HepG2 (cell line): ENCODE measurements around the gene SDC1. TPM values are rescaled to one million over a fixed set of nuclear protein-coding genes. Genes with fewer than 3 reads are reported as not detected.

Experiments used
- CAMTA2 ChIP-seq: sonication (generic); formaldehyde crosslinking; IDR thresholded peaks from 2 replicates; pipeline ENCODE4 v1.4.0; 2020; ENCODE audit warnings: mild to moderate bottlenecking, missing genetic modification reagents, borderline replicate concordance
- ELF3 ChIP-seq: IDR thresholded peaks from 2 replicates; pipeline ENCODE4 v1.6.1; 2016; ENCODE audit warnings: missing genetic modification reagents, missing compliant biosample characterization
- GATA4 ChIP-seq: sonication (generic); IDR thresholded peaks from 2 replicates; pipeline ENCODE4 v1.6.1; 2016; ENCODE audit warnings: antibody characterized with exemption, low read depth, borderline replicate concordance
- HDAC1 ChIP-seq: sonication (generic); formaldehyde crosslinking; IDR thresholded peaks from 2 replicates; pipeline ENCODE4 v1.5.1; 2020; ENCODE audit warnings: mild to moderate bottlenecking, missing genetic modification reagents
- HNF1B ChIP-seq: sonication (generic); formaldehyde crosslinking; IDR thresholded peaks from 2 replicates; pipeline ENCODE4 v1.5.1; 2020; ENCODE audit warnings: mild to moderate bottlenecking, moderate library complexity, missing genetic modification reagents
- MYC ChIP-seq: sonication (generic); formaldehyde crosslinking; IDR thresholded peaks from 2 replicates; pipeline ENCODE4 v1.9.0; 2021; ENCODE audit warnings: missing genetic modification reagents, borderline replicate concordance
- RBM39 ChIP-seq: fragments of 200-400 bp; formaldehyde crosslinking; IDR thresholded peaks from one replicate; pipeline ENCODE4 v1.6.1; 2018; ENCODE audit warnings: antibody characterized with exemption, mild to moderate bottlenecking, low read depth, low read length; ENCODE audit not compliant: poor library complexity, severe bottlenecking
- REST ChIP-seq, 2 experiments: IDR thresholded peaks; 2 replicates each; pipeline ENCODE4 v1.6.1; 2011 to 2012; ENCODE audit warnings: low read length in 2 of 2, borderline replicate concordance in 1 of 2, low read depth in 1 of 2, mild to moderate bottlenecking in 1 of 2, moderate library complexity in 1 of 2
- SATB2 ChIP-seq: sonication (generic); formaldehyde crosslinking; IDR thresholded peaks from 2 replicates; pipeline ENCODE4 v1.5.0; 2020; ENCODE audit warnings: missing genetic modification reagents
- SMAD1 ChIP-seq: sonication (generic); formaldehyde crosslinking; IDR thresholded peaks from 2 replicates; pipeline ENCODE4 v1.4.0; 2020; ENCODE audit warnings: missing genetic modification reagents, low read depth, mild to moderate bottlenecking, borderline replicate concordance
- ZBTB7B ChIP-seq: sonication (generic); formaldehyde crosslinking; IDR thresholded peaks from 2 replicates; pipeline ENCODE4 v1.4.0; 2020; ENCODE audit warnings: missing genetic modification reagents
- ZFY ChIP-seq: sonication (generic); formaldehyde crosslinking; IDR thresholded peaks from 2 replicates; pipeline ENCODE4 v1.4.0; 2020; ENCODE audit warnings: missing genetic modification reagents
- ZMYM4 ChIP-seq: sonication (generic); formaldehyde crosslinking; IDR thresholded peaks from 2 replicates; pipeline ENCODE4 v1.8.1; 2023; ENCODE audit warnings: mild to moderate bottlenecking, missing genetic modification reagents
- ZNF224 ChIP-seq: sonication (generic); formaldehyde crosslinking; IDR thresholded peaks from 2 replicates; pipeline ENCODE4 v1.5.0; 2020; ENCODE audit warnings: mild to moderate bottlenecking, missing genetic modification reagents
- ZNF232 ChIP-seq: sonication (generic); formaldehyde crosslinking; IDR thresholded peaks from 2 replicates; pipeline ENCODE4 v1.4.0; 2020; ENCODE audit warnings: missing genetic modification reagents, borderline replicate concordance
- ZNF282 ChIP-seq: fragments of 450-650 bp; IDR thresholded peaks from 2 replicates; pipeline ENCODE4 v1.6.1; 2018; ENCODE audit not compliant: partially characterized antibody
- ZNF296 ChIP-seq: sonication (generic); formaldehyde crosslinking; conservative IDR thresholded peaks from 2 replicates; pipeline ENCODE4 v1.5.0; 2020; ENCODE audit warnings: mild to moderate bottlenecking, missing genetic modification reagents
- ZNF350 ChIP-seq: sonication (generic); formaldehyde crosslinking; IDR thresholded peaks from 2 replicates; pipeline ENCODE4 v1.4.0; 2020; ENCODE audit warnings: mild to moderate bottlenecking, low read depth, missing genetic modification reagents, borderline replicate concordance
- ZNF468 ChIP-seq: sonication (generic); formaldehyde crosslinking; IDR thresholded peaks from 2 replicates; pipeline ENCODE4 v1.8.0; 2022; ENCODE audit warnings: mild to moderate bottlenecking, moderate library complexity, missing genetic modification reagents
- ZNF709 ChIP-seq: sonication (generic); formaldehyde crosslinking; IDR thresholded peaks from 2 replicates; pipeline ENCODE4 v1.5.0; 2020; ENCODE audit warnings: mild to moderate bottlenecking, missing genetic modification reagents
- ZSCAN21 ChIP-seq: sonication (generic); formaldehyde crosslinking; IDR thresholded peaks from 2 replicates; pipeline ENCODE4 v1.8.0; 2022; ENCODE audit warnings: mild to moderate bottlenecking, missing genetic modification reagents, moderate library complexity, borderline replicate concordance
- polyA plus RNA-seq, 8 experiments: library from polyadenylated mRNA; depleted of rRNA in 3 of 8; stranded (reverse) in 7 of 8; unstranded in 1 of 8; fragments of >200 nt; fragmentation: Illumina TruSeq in 4 of 8; extraction: Trizol in 4 of 8; gene quantifications; 2 replicates each; pipeline versions ENCODE4 v1.2.1 to v1.2.3, GENCODE V29; 2011 to 2016; ENCODE audit warnings: low read depth in 4 of 8, missing spikeins in 1 of 8, mixed read lengths in 1 of 8; ENCODE audit not compliant: insufficient read depth in 1 of 8
- total RNA-seq, 5 experiments: library from RNA; depleted of rRNA; stranded (reverse); fragments of >200 nt; fragmentation: Illumina TruSeq; extraction: Trizol; gene quantifications; 2 replicates each; pipeline ENCODE4 v1.2.3, GENCODE V29; 2016; ENCODE audit warnings: low read depth in 1 of 5
- TF ChIP-seq, protein P1 (sequence below): IDR thresholded peaks from 2 replicates; pipeline ENCODE4 v1.6.1; 2012; ENCODE audit warnings: inconsistent platforms
- TF ChIP-seq, protein P2 (sequence below): sonication (generic); formaldehyde crosslinking; IDR thresholded peaks from 2 replicates; pipeline ENCODE4 v1.4.0; 2020; ENCODE audit warnings: missing genetic modification reagents, borderline replicate concordance

Gene SDC1
- total and polyA plus RNA-seq, 2 of the 13 experiments (the other 11 are each of a cell fraction or from before 2014, with no cell fraction given): 108 to 119 TPM

DNA sequence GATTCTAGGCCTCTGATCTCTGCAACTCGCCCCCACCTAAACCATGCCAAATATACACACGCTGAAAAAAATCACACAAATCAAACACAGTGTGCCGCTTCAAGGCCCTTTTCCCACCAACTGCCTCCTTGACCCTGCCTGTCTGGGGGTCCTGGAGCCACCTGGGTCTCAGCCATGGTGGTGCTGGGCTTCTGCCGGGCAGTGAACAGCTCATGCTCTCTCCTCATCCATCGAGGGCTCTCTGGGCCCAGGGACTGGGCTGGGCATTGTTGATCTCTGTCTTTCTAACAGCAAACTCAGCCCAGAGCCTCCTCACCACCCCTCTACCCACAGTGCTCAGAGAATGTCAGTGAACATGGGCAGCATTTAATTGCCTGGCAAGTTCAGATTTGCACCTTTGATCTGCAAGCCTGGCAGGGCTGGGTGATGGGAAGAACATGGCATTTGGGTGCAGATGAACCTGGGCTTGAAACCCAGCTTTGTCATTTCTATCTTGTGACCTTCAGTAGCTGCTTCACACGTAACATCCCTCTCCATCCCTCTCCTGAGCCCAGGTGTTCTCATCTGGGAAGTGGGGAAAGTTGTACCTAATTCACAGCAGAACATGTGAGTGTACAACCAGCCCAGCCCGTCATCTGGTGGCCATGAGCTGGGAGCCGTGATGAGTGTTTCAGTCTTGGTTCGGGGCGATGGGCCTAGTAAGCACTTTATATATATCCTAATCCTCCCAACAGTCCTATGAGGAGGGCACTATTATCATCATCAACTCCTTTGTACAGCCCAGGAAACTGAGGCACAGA, 46.1 kb downstream of the SDC1 start (continued):
- TF ChIP-seq ZNF296 (CRISPR knock-in tag) (no peak), ZNF709 (0 out of 2 replicates have a peak, but pooled peaks have one; percentile 8), ZNF282 (no peak), ZMYM4 (CRISPR knock-in tag) (no peak), ELF3 (CRISPR knock-in tag) (peak; percentile 12; the same call in 1 of the 2 replicates), ZNF350 (CRISPR knock-in tag) (no peak), HDAC1 (peak; percentile 25; the same call in 1 of the 2 replicates), ZNF232 (no peak), ZSCAN21 (CRISPR knock-in tag) (no peak), ZNF468 (CRISPR knock-in tag) (no peak), SATB2 (no peak), ZBTB7B (CRISPR knock-in tag) (no peak), REST (IDR thresholded peaks at IDR 0.05; ENCODE audit: borderline replicate concordance in 1 of 2, low read depth in 1 of 2, low read length in 2 of 2) (no peak), SMAD1 (CRISPR knock-in tag) (no peak), ZFY (CRISPR knock-in tag) (0 out of 2 replicates have a peak, but pooled peaks have one; percentile 17), CAMTA2 (CRISPR knock-in tag) (no peak), GATA4 (no peak), RBM39 (peak; percentile 5), HNF1B (no peak), MYC (CRISPR knock-in tag) (no peak), ZNF224 (CRISPR knock-in tag) (0 out of 2 replicates have a peak, but pooled peaks have one; percentile 2)
- TF ChIP-seq, protein P1, sequence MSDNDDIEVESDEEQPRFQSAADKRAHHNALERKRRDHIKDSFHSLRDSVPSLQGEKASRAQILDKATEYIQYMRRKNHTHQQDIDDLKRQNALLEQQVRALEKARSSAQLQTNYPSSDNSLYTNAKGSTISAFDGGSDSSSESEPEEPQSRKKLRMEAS: no peak
- TF ChIP-seq, protein P2, sequence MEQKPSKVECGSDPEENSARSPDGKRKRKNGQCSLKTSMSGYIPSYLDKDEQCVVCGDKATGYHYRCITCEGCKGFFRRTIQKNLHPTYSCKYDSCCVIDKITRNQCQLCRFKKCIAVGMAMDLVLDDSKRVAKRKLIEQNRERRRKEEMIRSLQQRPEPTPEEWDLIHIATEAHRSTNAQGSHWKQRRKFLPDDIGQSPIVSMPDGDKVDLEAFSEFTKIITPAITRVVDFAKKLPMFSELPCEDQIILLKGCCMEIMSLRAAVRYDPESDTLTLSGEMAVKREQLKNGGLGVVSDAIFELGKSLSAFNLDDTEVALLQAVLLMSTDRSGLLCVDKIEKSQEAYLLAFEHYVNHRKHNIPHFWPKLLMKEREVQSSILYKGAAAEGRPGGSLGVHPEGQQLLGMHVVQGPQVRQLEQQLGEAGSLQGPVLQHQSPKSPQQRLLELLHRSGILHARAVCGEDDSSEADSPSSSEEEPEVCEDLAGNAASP (CRISPR knock-in tag): no peak
